Natural killer cell (primary cell): ENCODE results near the gene EFNA3. TPM values are rescaled to one million over a fixed set of nuclear protein-coding genes. Genes with fewer than 3 reads are reported as not detected.
A peak's percentile ranks its signal among the peaks of the same experiment; 100 is the strongest.

Source experiments
- ATAC-seq, 3 donors: fragments of 150-1000 bp in 2 of 3; fragments of 200-7000 bp in 1 of 3; cut with Tn5 transposase; 1 replicate in 1 of 3; 2 replicates in 2 of 3; pipeline ENCODE4 v1.10.0; 2021; ENCODE audit warnings: mild to moderate bottlenecking in 2 of 3, moderate library complexity in 2 of 3
- DNase-seq, 2 donors: peaks; one replicate each; pipeline versions ENCODE4 v3.0.0 to v3.0.0-alpha.2; 2013 to 2021; ENCODE audit warnings: mixed read lengths in 1 of 2
- H3K27ac ChIP-seq: one replicate; pipeline ENCODE4 v1.5.1; 2013; ENCODE audit warnings: mild to moderate bottlenecking, low read length
- H3K27me3 ChIP-seq: one replicate; pipeline ENCODE4 v1.6.1; 2013; ENCODE audit warnings: low read length; ENCODE audit not compliant: control insufficient read depth, insufficient read depth
- H3K36me3 ChIP-seq: one replicate; pipeline ENCODE4 v1.6.1; 2013; ENCODE audit warnings: low read length; ENCODE audit not compliant: control insufficient read depth, insufficient read depth
- H3K4me1 ChIP-seq: one replicate; pipeline ENCODE4 v1.6.1; 2013; ENCODE audit warnings: low read length; ENCODE audit not compliant: control insufficient read depth, insufficient read depth
- H3K4me3 ChIP-seq: one replicate; pipeline ENCODE4 v1.5.1; 2013; ENCODE audit warnings: low read length
- H3K9me3 ChIP-seq: one replicate; pipeline ENCODE4 v1.6.1; 2013; ENCODE audit warnings: low read length; ENCODE audit not compliant: control insufficient read depth, insufficient read depth
- H3K27ac Mint-ChIP-seq, 2 donors: one replicate each; pipeline ENCODE4 v1.8.0; 2022; ENCODE audit warnings: mild to moderate bottlenecking in 2 of 2, mixed read lengths in 2 of 2, moderate library complexity in 1 of 2
- H3K27me3 Mint-ChIP-seq, 2 donors: one replicate each; pipeline ENCODE4 v1.8.0; 2022; ENCODE audit warnings: low read depth in 2 of 2, mixed read lengths in 2 of 2
- H3K36me3 Mint-ChIP-seq: one replicate; pipeline ENCODE4 v1.8.0; 2022; ENCODE audit warnings: mixed read lengths
- H3K4me1 Mint-ChIP-seq, 2 donors: one replicate each; pipeline ENCODE4 v1.8.0; 2022; ENCODE audit warnings: mixed read lengths in 2 of 2
- H3K4me3 Mint-ChIP-seq: one replicate; pipeline ENCODE4 v1.8.0; 2022; ENCODE audit warnings: mild to moderate bottlenecking, moderate library complexity, mixed read lengths
- H3K9me3 Mint-ChIP-seq, 2 donors: one replicate each; pipeline ENCODE4 v1.8.0; 2022; ENCODE audit warnings: mixed read lengths in 2 of 2
- CTCF ChIP-seq: fragments of 200-600 bp; IDR thresholded peaks from one replicate; pipeline ENCODE4 v1.8.0; 2022; ENCODE audit warnings: antibody characterized with exemption
- WGBS: methylation state at CpG from one replicate; pipeline ENCODE4 v1.1.7; 2013; ENCODE audit warnings: missing lambda C conversion rate; ENCODE audit not compliant: insufficient coverage; 5-methylcytosine and 5-hydroxymethylcytosine counted together
- intact Hi-C: fragments of 100-400 bp; cut with micrococcal nuclease; formaldehyde crosslinking; loops from one replicate; pipeline ENCODE4 v1.14.2; 2022
- total RNA-seq, 4 donors: library from RNA; stranded (reverse); fragments of 120-200 nt in 1 of 4; gene quantifications; one replicate each; pipeline versions ENCODE4 v1.2.3 to v1.2.4, GENCODE V29; 2013 to 2022

Gene EFNA3
- total RNA-seq, 3 donors from 2014 or later (not counting 1 experiment from before 2014, with no cell fraction given) = 0.52 to 1.1 (median 0.68) TPM

DNA sequence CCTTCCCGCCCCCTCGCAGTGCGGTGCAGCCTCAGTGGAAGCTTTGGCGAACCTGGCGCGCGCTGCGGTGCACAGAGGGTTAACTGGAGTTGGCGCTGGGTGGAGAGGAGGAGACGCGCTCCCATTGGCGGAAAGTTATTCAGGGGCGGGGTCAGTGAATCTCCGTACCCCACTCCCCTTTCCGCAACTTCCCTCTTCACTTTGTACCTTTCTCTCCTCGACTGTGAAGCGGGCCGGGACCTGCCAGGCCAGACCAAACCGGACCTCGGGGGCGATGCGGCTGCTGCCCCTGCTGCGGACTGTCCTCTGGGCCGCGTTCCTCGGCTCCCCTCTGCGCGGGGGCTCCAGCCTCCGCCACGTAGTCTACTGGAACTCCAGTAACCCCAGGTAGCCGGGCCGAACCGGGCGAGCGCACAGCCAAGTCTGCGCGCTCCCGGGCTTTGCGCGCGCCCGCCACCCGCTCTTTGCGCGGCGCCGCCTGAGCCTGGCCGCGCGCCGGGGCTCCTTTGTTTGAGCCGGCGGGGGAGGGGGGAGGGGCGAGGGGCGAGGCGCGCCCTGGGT is 15.0 kb upstream of the EFNA3 start, which contains the start of gene EFNA4:
Gene EFNA4, plus strand, starts transcription at position 191 of the 561 bp plus-strand sequence. Its CDS starts 84 bp downstream, at position 275.
- peak; percentile 79 to 90 (median 83) for ATAC-seq
- Mint-ChIP-seq H3K9me3 (no peaks in the 10 kb centered on the region), H3K4me1 (peaks cover 19 to 40% of the 10 kb centered on the region in 2 donors), H3K27me3 (peaks cover 0 to 2% of the 10 kb centered on the region in 2 donors), H3K4me3 (peak within 1 kb of the TSS; percentile 92), H3K36me3 (no peaks in the 10 kb centered on the region), H3K27ac (peak within 1 kb of the TSS; percentile 71 to 80)
- Histone ChIP-seq H3K4me1 (peaks cover 33% of the 10 kb centered on the region), H3K9me3 (no peaks in the 10 kb centered on the region), H3K27ac (peak within 1 kb of the TSS; percentile 20), H3K36me3 (peaks cover 2% of the 10 kb centered on the region), H3K27me3 (no peaks in the 10 kb centered on the region), H3K4me3 (peak within 1 kb of the TSS; percentile 57)
- no peak for TF ChIP-seq CTCF
- intact Hi-C loops = loop anchor here (1.0 to 5.0 kb wide), 5 partner anchors 13 to 126 kb away; partner anchors contain the start of genes CKS1B, PMVK, SHC1 and ZBTB7B
- peak; percentile 76 to 92 for DNase-seq
- under 1% methylated on average over 57 of the region's 57 CpGs for WGBS

DNA sequence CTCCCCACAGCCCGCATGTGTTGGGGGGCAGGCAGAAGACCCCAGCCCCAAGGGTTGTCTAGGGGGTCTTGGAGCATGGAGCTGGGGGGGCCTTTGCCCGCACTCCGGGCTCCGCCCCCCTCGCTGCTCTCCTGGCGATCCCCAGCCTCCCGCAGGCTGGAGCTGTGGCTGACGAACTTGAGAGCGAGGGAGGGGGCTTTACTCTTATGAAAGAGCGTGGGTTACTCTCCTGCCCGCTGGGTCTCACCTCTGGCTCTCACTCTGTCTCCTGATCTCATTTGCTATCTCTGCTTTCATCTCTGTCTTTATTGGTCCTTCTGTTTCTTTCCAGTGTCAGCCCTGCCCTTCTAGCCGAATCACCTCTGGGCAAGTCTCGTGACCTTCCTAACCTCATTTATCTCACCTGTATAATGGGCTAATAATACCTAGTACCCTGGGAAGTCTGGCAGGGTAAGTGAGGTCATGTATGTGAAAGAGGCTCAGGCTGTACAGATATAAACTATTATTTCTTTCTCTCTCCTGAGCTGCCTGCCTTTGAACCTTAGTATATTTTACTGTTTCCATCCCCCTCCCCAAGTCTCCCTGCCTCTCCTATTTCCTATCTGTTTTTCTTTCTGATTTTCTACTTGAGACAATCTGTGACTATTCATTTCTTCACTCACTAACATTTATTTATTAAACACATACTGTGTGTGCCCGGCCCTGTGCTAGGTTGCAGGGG is 14.4 kb upstream of the EFNA3 start:
- 2% methylated on average over 12 of the region's 14 CpGs for WGBS
- peak; percentile 46 to 59 (median 47) for ATAC-seq
- H3K27me3 Mint-ChIP-seq = peaks cover 0 to 2% of the 10 kb centered on the region in 2 donors

GRCh38 chr1:155064832-155065429 is 13.7 kb upstream of the EFNA3 start:
- intact Hi-C loops = loop anchor here (1.0 to 5.0 kb wide), 4 partner anchors 15 to 128 kb away; partner anchors contain the start of genes CKS1B, PMVK, SHC1 and ZBTB7B
- no peaks in the 10 kb centered on the region for H3K36me3 Mint-ChIP-seq
- no peaks in the 10 kb centered on the region for H3K9me3 Mint-ChIP-seq
- H3K27ac Mint-ChIP-seq = peak overlapping the region; percentile 27 to 80
- no peaks in the 10 kb centered on the region for H3K27me3 ChIP-seq
- peaks cover 19 to 50% of the 10 kb centered on the region in 2 donors for H3K4me1 Mint-ChIP-seq
- no peak overlapping the region for H3K4me3 ChIP-seq
- WGBS = 92% methylated on average over 5 of the region's 5 CpGs
- H3K4me3 Mint-ChIP-seq = peak overlapping the region; percentile 89
- H3K9me3 ChIP-seq = no peaks in the 10 kb centered on the region
- H3K27me3 Mint-ChIP-seq = peaks cover 0 to 2% of the 10 kb centered on the region in 2 donors
- H3K27ac ChIP-seq = no peak overlapping the region
- peaks cover 5% of the 10 kb centered on the region for H3K36me3 ChIP-seq
- DNase-seq = no peak
- TF ChIP-seq CTCF = no peak
- no peak for ATAC-seq
- H3K4me1 ChIP-seq = peaks cover 45% of the 10 kb centered on the region

More for the DNA sequence above, 14.4 kb upstream of the EFNA3 start:
- intact Hi-C loops = loop anchor here (1.0 to 5.0 kb wide), 4 partner anchors 14 to 127 kb away; partner anchors contain the start of genes CKS1B, PMVK, SHC1 and ZBTB7B
- peak in 1 of 2 donors; percentile 65 for DNase-seq
- Histone ChIP-seq H3K9me3 (no peaks in the 10 kb centered on the region), H3K4me1 (peaks cover 38% of the 10 kb centered on the region), H3K36me3 (peaks cover 2% of the 10 kb centered on the region), H3K4me3 (peak overlapping the region; percentile 57), H3K27ac (no peak overlapping the region), H3K27me3 (no peaks in the 10 kb centered on the region)
- no peak for TF ChIP-seq CTCF
- Mint-ChIP-seq H3K9me3 (no peaks in the 10 kb centered on the region), H3K36me3 (no peaks in the 10 kb centered on the region), H3K4me1 (peaks cover 19 to 45% of the 10 kb centered on the region in 2 donors), H3K27ac (peak overlapping the region; percentile 27 to 80), H3K4me3 (peak overlapping the region; percentile 89)
